C4-2B (cell line): ENCODE data around the gene REPS2.

Source experiments
- H3K27ac ChIP-seq: fragments of 450-650 bp; 2 replicates; pipeline ENCODE4 v1.5.1; 2017
- ZFX ChIP-seq: fragments of 450-650 bp; IDR thresholded peaks from 2 replicates; pipeline ENCODE4 v1.6.1; 2017
- TF ChIP-seq, protein P1 (sequence below): fragments of 450-650 bp; conservative IDR thresholded peaks from 2 replicates; pipeline ENCODE4 v1.5.1; 2017; ENCODE audit warnings: mild to moderate bottlenecking

The REPS2 gene

GRCh38 chrX:17081511-17081910 lies 135.1 kb downstream of the REPS2 start:
- no peak overlapping the region for H3K27ac ChIP-seq
- no peak for TF ChIP-seq ZFX
- TF ChIP-seq, protein P1, sequence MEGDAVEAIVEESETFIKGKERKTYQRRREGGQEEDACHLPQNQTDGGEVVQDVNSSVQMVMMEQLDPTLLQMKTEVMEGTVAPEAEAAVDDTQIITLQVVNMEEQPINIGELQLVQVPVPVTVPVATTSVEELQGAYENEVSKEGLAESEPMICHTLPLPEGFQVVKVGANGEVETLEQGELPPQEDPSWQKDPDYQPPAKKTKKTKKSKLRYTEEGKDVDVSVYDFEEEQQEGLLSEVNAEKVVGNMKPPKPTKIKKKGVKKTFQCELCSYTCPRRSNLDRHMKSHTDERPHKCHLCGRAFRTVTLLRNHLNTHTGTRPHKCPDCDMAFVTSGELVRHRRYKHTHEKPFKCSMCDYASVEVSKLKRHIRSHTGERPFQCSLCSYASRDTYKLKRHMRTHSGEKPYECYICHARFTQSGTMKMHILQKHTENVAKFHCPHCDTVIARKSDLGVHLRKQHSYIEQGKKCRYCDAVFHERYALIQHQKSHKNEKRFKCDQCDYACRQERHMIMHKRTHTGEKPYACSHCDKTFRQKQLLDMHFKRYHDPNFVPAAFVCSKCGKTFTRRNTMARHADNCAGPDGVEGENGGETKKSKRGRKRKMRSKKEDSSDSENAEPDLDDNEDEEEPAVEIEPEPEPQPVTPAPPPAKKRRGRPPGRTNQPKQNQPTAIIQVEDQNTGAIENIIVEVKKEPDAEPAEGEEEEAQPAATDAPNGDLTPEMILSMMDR = no peak

DNA sequence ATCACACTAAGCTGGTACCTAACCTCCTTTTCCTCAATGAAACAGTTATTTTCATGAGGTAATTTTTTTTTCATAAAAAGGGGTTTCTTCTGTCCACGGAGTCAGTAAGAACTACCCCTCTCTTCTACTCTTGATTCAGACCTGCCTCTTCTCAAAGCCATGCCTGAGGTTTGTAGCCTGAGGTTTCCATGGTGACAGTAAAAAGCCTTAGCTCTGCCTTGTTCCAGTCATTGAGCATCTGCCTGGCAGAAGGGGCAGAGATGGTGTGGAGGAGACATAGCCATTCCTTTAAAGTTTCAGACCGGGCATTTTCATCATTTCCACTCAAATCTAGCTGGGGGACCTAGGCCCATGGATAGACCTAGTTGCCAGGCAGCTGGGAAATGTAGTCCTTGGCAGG lies 135.5 kb downstream of the REPS2 start:
- TF ChIP-seq, protein P1 = no peak
- TF ChIP-seq ZFX = no peak
- no peak overlapping the region for H3K27ac ChIP-seq

GRCh38 chrX:17082831-17083230 lies 136.4 kb downstream of the REPS2 start:
- TF ChIP-seq, protein P1 = peak; percentile 51
- TF ChIP-seq ZFX = no peak

GRCh38 chrX:17086317-17086716 lies 139.9 kb downstream of the REPS2 start:
- H3K27ac ChIP-seq = no peak overlapping the region
- TF ChIP-seq ZFX = no peak
- TF ChIP-seq, protein P1 = no peak

More at GRCh38 chrX:17082831-17083230, 136.4 kb downstream of the REPS2 start:
- H3K27ac ChIP-seq = no peak overlapping the region; the same call in 1 of the 2 replicates

DNA sequence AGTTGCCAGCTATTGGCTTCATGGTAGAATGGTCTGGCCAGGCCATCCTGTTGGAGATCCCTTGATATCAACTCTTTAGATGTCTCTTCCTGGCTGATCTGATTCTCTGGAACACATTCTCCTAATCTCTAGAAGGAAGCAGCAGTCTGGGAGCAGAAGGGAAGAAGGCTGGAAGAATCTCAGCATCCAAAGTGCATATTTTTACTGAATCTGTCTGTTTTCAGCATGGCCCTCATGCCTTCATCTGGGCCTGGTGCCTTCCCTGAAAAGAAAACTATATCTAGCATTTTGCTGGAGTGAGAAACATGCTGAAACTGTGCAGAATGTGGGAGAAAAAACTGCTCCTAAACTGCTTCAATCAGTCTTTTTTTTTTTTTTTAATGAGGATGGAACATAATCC lies 148.7 kb downstream of the REPS2 start:
- TF ChIP-seq, protein P1 = no peak
- no peak for TF ChIP-seq ZFX

GRCh38 chrX:17098516-17099247 lies 152.2 kb downstream of the REPS2 start:
- no peak overlapping the region for H3K27ac ChIP-seq
- TF ChIP-seq, protein P1 = no peak
- no peak for TF ChIP-seq ZFX

More for the DNA sequence above, 148.7 kb downstream of the REPS2 start:
- H3K27ac ChIP-seq = no peak overlapping the region

DNA sequence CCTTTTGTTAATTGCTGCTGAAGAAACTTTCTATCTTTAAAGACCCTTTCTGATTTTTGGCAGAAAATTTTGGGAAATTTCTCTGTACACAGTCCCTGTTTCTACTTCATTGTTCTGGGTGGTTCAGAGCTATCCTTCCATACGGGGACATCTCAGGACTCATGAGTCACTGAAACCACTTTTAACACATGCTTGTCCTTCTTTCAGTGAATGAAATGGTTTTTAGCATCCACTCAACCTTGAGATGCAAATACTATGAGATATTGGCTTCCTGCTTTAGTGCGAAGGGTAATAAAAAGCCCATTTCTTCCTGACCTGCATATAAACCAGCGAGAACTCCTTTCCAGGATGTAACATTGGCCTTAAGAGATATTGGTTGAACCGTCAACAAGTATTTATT lies 158.0 kb downstream of the REPS2 start:
- TF ChIP-seq, protein P1 = no peak
- TF ChIP-seq ZFX = no peak
- no peak overlapping the region for H3K27ac ChIP-seq
